ENCODE measurements around the gene TTC39B.

TTC39B gene

GRCh38 chr9:15253197-15253596 lies 53.8 kb downstream of the TTC39B start:
- no peaks in the 10 kb centered on the region for H3K4me1 ChIP-seq (ENCODE audit: insufficient read depth, low read length, severe bottlenecking)
- no peaks in the 10 kb centered on the region for H3K9me2 ChIP-seq (ENCODE audit: low read depth, low read length)
- H3K4me3 ChIP-seq (ENCODE audit: low read depth, low read length, poor library complexity, severe bottlenecking): no peak overlapping the region
- H3K79me2 ChIP-seq (ENCODE audit: insufficient read depth, low read length): no peaks in the 10 kb centered on the region
- H3K36me3 ChIP-seq (ENCODE audit: insufficient read depth, low read length): no peaks in the 10 kb centered on the region
- no peaks in the 10 kb centered on the region for H3K27me3 ChIP-seq (ENCODE audit: insufficient read depth, low read length)
- H4K20me1 ChIP-seq (ENCODE audit: insufficient read depth, low read length): no peaks in the 10 kb centered on the region
- no peak overlapping the region for H2AFZ ChIP-seq (ENCODE audit: low read length)
- no peaks in the 10 kb centered on the region for H3K9me3 ChIP-seq (ENCODE audit: low read length)
- H3K27ac ChIP-seq (ENCODE audit: low read depth, low read length, poor library complexity, severe bottlenecking): no peak overlapping the region
- no peaks in the 10 kb centered on the region for H3F3A ChIP-seq (ENCODE audit: insufficient read depth, low read length)
- H3K4me2 ChIP-seq (ENCODE audit: low read length): no peak overlapping the region
- H3K9ac ChIP-seq (ENCODE audit: low read length): no peak overlapping the region
- TF ChIP-seq EZH2 (IDR thresholded peaks at IDR 0.05; ENCODE audit: borderline replicate concordance, low read length) (no peak), CTCF (IDR thresholded peaks at IDR 0.05; ENCODE audit: low read length) (no peak)

GRCh38 chr9:15249981-15250380 lies 57.0 kb downstream of the TTC39B start:
- Histone ChIP-seq H3K4me2 (ENCODE audit: low read length) (no peak overlapping the region), H4K20me1 (ENCODE audit: insufficient read depth, low read length) (no peaks in the 10 kb centered on the region), H3K9me2 (ENCODE audit: low read depth, low read length) (no peaks in the 10 kb centered on the region), H3K4me1 (ENCODE audit: insufficient read depth, low read length, severe bottlenecking) (no peaks in the 10 kb centered on the region), H3K27me3 (ENCODE audit: insufficient read depth, low read length) (no peaks in the 10 kb centered on the region), H3K4me3 (ENCODE audit: low read depth, low read length, poor library complexity, severe bottlenecking) (no peak overlapping the region), H3K9me3 (ENCODE audit: low read length) (no peaks in the 10 kb centered on the region), H3K79me2 (ENCODE audit: insufficient read depth, low read length) (no peaks in the 10 kb centered on the region), H3F3A (ENCODE audit: insufficient read depth, low read length) (no peaks in the 10 kb centered on the region), H3K27ac (ENCODE audit: low read depth, low read length, poor library complexity, severe bottlenecking) (no peak overlapping the region), H2AFZ (ENCODE audit: low read length) (no peak overlapping the region), H3K9ac (ENCODE audit: low read length) (no peak overlapping the region), H3K36me3 (ENCODE audit: insufficient read depth, low read length) (no peaks in the 10 kb centered on the region)
- TF ChIP-seq EZH2 (IDR thresholded peaks at IDR 0.05; ENCODE audit: borderline replicate concordance, low read length) (no peak), CTCF (IDR thresholded peaks at IDR 0.05; ENCODE audit: low read length) (no peak)

- Histone ChIP-seq H2AFZ (ENCODE audit: low read length) (no peak overlapping the region), H3K27me3 (ENCODE audit: insufficient read depth, low read length) (no peaks in the 10 kb centered on the region), H3K4me1 (ENCODE audit: insufficient read depth, low read length, severe bottlenecking) (no peaks in the 10 kb centered on the region), H3K4me2 (ENCODE audit: low read length) (no peak overlapping the region), H4K20me1 (ENCODE audit: insufficient read depth, low read length) (no peaks in the 10 kb centered on the region), H3K4me3 (ENCODE audit: low read depth, low read length, poor library complexity, severe bottlenecking) (no peak overlapping the region), H3K9ac (ENCODE audit: low read length) (no peak overlapping the region), H3K79me2 (ENCODE audit: insufficient read depth, low read length) (no peaks in the 10 kb centered on the region), H3F3A (ENCODE audit: insufficient read depth, low read length) (no peaks in the 10 kb centered on the region), H3K9me3 (ENCODE audit: low read length) (no peaks in the 10 kb centered on the region), H3K9me2 (ENCODE audit: low read depth, low read length) (no peaks in the 10 kb centered on the region), H3K36me3 (ENCODE audit: insufficient read depth, low read length) (no peaks in the 10 kb centered on the region), H3K27ac (ENCODE audit: low read depth, low read length, poor library complexity, severe bottlenecking) (no peak overlapping the region)
- no peak for TF ChIP-seq CTCF (IDR thresholded peaks at IDR 0.05; ENCODE audit: low read length)
These were observed 57.8 kb downstream of the TTC39B start for GRCh38 chr9:15249042-15249818.

Measured in OCI-LY1 (cell line).